ENCODE measurements around the gene SLC29A2.

Gene SLC29A2

DNA sequence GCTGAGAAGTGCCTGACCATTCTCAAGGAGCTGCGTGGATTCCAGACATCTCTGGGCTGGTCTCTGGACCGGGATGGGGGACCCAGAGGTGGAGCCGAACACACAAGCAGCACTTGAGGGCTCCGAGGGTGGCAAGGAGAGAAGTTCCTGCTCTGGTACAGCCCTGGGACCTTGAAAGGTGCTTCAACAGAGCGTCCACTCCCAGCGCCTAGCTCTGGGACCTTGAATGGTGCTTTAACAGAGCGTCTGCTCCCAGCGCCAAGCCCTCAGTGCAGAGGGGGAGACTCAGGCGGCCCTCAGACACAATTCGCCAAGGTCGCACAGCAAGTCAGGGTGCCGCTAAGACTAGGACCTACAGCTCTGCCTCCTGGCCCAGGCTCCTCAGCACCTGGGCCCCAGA lies 38.6 kb upstream of the SLC29A2 start:
- no peak overlapping the region for H3K4me3 ChIP-seq (ENCODE audit: low read depth, low read length)
- DNase-seq (ENCODE audit: low read depth): no peak
- TF ChIP-seq MYC (IDR thresholded peaks at IDR 0.05; ENCODE audit: low read depth, low read length) (no peak), POLR2A (IDR thresholded peaks at IDR 0.05; ENCODE audit: extremely low read depth, insufficient read length) (no peak)

- DNase-seq (ENCODE audit: low read depth): no peak
- H3K4me3 ChIP-seq (ENCODE audit: low read depth, low read length): no peak overlapping the region
- TF ChIP-seq POLR2A (IDR thresholded peaks at IDR 0.05; ENCODE audit: extremely low read depth, insufficient read length) (no peak), CTCF (IDR thresholded peaks at IDR 0.05; ENCODE audit: low read depth, low read length) (no peak), MYC (IDR thresholded peaks at IDR 0.05; ENCODE audit: low read depth, low read length) (no peak), MAX (IDR thresholded peaks at IDR 0.05; ENCODE audit: low read depth, low read length) (no peak)
Observed at GRCh38 chr11:66409226-66409625, 37.7 kb upstream of the SLC29A2 start.

DNA sequence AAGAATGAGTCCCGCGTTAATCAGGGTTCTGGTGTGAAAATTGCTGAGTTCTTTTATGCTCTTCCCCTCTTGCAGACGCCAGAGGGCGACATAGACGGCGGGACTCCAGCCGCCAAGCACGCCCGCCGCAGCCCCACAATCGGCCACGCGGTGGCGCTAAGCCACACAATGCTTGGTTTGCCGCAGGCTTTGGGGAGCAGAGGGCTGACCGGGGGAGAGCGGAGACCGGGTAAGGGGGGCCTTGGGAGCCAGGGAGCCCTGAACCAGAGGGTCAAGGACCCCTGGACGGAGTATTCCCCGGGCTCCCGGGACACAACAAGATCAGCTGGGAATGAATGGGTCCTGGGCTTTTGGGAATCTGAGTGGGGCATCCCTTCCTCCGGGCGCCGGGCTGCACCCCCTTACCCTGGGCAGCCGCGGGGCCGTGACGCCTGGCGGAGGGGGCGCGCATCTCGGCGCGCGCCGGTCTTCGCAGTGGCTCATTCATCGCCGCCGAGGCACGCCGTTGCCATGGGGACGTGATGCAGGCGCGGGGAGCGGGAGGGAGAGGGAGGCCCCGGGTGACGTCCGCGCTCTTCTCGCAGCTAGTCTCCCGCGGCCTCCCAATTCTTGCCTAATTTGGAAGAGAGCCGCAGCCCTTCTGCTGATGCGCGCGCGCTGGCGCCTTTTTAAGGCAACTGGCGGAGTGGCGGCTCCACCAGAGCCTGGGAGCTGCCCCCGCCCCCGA lies 37.1 kb upstream of the SLC29A2 start:
- TF ChIP-seq MYC (IDR thresholded peaks at IDR 0.05; ENCODE audit: low read depth, low read length) (peak; percentile 61), POLR2A (IDR thresholded peaks at IDR 0.05; ENCODE audit: extremely low read depth, insufficient read length) (no peak), MAX (IDR thresholded peaks at IDR 0.05; ENCODE audit: low read depth, low read length) (peak; percentile 77), CTCF (IDR thresholded peaks at IDR 0.05; ENCODE audit: low read depth, low read length) (peak; percentile 99)
- no peak overlapping the region for H3K4me3 ChIP-seq (ENCODE audit: low read depth, low read length)
- DNase-seq (ENCODE audit: low read depth): peak; percentile 91

GRCh38 chr11:66407651-66408050 lies 36.1 kb upstream of the SLC29A2 start:
- TF ChIP-seq POLR2A (IDR thresholded peaks at IDR 0.05; ENCODE audit: extremely low read depth, insufficient read length) (no peak), MAX (IDR thresholded peaks at IDR 0.05; ENCODE audit: low read depth, low read length) (no peak), CTCF (IDR thresholded peaks at IDR 0.05; ENCODE audit: low read depth, low read length) (no peak), MYC (IDR thresholded peaks at IDR 0.05; ENCODE audit: low read depth, low read length) (no peak)
- no peak for DNase-seq (ENCODE audit: low read depth)
- no peak overlapping the region for H3K4me3 ChIP-seq (ENCODE audit: low read depth, low read length)

DNA sequence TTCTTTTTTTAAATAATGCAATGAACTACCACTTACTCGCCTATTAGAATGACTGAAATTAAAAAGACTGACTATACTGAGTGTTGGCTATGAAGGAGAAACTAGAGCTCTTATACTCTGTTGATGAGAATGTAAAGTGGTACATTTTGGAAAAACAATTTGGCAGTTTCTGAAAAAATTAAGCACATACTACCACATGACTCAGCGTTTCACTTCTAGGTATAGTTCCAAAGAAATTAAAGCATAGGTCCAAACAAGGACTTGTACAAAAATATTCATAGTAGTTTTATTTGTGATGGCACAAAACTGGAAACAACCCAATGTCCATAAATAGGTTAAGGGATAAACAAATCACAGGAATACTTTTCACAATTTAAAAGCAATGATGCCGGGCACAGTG lies 22.4 kb upstream of the SLC29A2 start:
- DNase-seq (ENCODE audit: low read depth): no peak
- TF ChIP-seq CTCF (IDR thresholded peaks at IDR 0.05; ENCODE audit: low read depth, low read length): no peak
- TF ChIP-seq MYC (IDR thresholded peaks at IDR 0.05; ENCODE audit: low read depth, low read length): no peak
- no peak for TF ChIP-seq MAX (IDR thresholded peaks at IDR 0.05; ENCODE audit: low read depth, low read length)
- no peak for TF ChIP-seq POLR2A (IDR thresholded peaks at IDR 0.05; ENCODE audit: extremely low read depth, insufficient read length)

DNA sequence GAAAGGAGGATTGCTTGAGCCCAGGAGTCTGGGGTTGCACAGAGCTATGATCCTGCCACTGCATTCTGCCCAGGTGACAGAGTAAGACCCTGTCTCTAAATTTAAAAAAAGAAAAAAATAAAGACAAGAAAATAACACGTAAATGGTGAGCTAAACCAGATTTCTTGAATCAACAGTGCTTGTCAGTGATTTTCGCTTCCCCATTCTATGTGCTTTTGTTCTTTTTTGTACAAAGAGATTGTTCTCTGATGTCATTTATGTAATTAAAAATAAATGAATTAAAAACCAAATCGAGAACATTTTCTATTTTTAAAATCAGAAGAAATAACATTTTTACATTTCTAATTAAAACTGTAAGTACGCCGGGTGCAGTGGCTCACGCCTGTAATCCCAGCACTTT lies 19.8 kb upstream of the SLC29A2 start:
- TF ChIP-seq MAX (IDR thresholded peaks at IDR 0.05; ENCODE audit: low read depth, low read length) (no peak), CTCF (IDR thresholded peaks at IDR 0.05; ENCODE audit: low read depth, low read length) (no peak), POLR2A (IDR thresholded peaks at IDR 0.05; ENCODE audit: extremely low read depth, insufficient read length) (no peak), MYC (IDR thresholded peaks at IDR 0.05; ENCODE audit: low read depth, low read length) (no peak)
- no peak for DNase-seq (ENCODE audit: low read depth)

More for the DNA sequence above, 22.4 kb upstream of the SLC29A2 start:
- H3K4me3 ChIP-seq (ENCODE audit: low read depth, low read length): no peak overlapping the region

More for the DNA sequence above, 19.8 kb upstream of the SLC29A2 start:
- H3K4me3 ChIP-seq (ENCODE audit: low read depth, low read length): no peak overlapping the region

All from NB4 (cell line).